Smooth muscle cell (in vitro differentiated cells): ENCODE measurements around the gene SLC27A5. TPM values are rescaled to one million over a fixed set of nuclear protein-coding genes. Genes with fewer than 3 reads are reported as not detected.

ENCODE experiments used
- DNase-seq: peaks from one replicate; lab custom pipeline; 2025; ENCODE audit not compliant: unreplicated experiment; lab: John Stamatoyannopoulos, UW
- H2AFZ ChIP-seq: fragments of 200-600 bp; sonication (generic); 2 replicates; pipeline ENCODE4 v1.6.0; 2016; ENCODE audit warnings: antibody characterized with exemption, low read depth, mild to moderate bottlenecking
- H3F3A ChIP-seq: fragments of 200-600 bp; sonication (generic); 2 replicates; pipeline ENCODE4 v1.6.0; 2017; ENCODE audit warnings: antibody characterized with exemption, low read depth
- H3K27ac ChIP-seq: fragments of 200-600 bp; sonication (generic); 2 replicates; pipeline ENCODE4 v1.5.1; 2016; ENCODE audit warnings: low read depth, mild to moderate bottlenecking
- H3K27me3 ChIP-seq: fragments of 200-600 bp; sonication (generic); 2 replicates; pipeline ENCODE4 v1.6.1; 2016; ENCODE audit warnings: low read depth, mild to moderate bottlenecking
- H3K36me3 ChIP-seq: fragments of 200-600 bp; sonication (generic); 2 replicates; pipeline ENCODE4 v1.5.1; 2016; ENCODE audit warnings: low read depth
- H3K4me1 ChIP-seq: fragments of 200-600 bp; sonication (generic); 2 replicates; pipeline ENCODE4 v1.5.1; 2016; ENCODE audit warnings: low read depth
- H3K4me2 ChIP-seq: fragments of 200-600 bp; sonication (generic); 2 replicates; pipeline ENCODE4 v1.6.0; 2016; ENCODE audit warnings: mild to moderate bottlenecking
- H3K4me3 ChIP-seq: fragments of 200-600 bp; sonication (generic); 2 replicates; pipeline ENCODE4 v1.5.1; 2016; ENCODE audit warnings: mild to moderate bottlenecking
- H3K79me2 ChIP-seq: fragments of 200-600 bp; sonication (generic); 2 replicates; pipeline ENCODE4 v1.6.0; 2016; ENCODE audit warnings: low read depth, mild to moderate bottlenecking
- H3K9ac ChIP-seq: fragments of 200-600 bp; sonication (generic); 2 replicates; pipeline ENCODE4 v1.6.0; 2016; ENCODE audit warnings: low read depth
- H3K9me3 ChIP-seq: fragments of 200-600 bp; sonication (generic); replicated peaks from 2 replicates; pipeline ENCODE4 v1.5.1; 2016; ENCODE audit warnings: low read depth
- H4K20me1 ChIP-seq: fragments of 200-600 bp; sonication (generic); 2 replicates; pipeline ENCODE4 v1.6.0; 2016; ENCODE audit warnings: low read depth
- CTCF ChIP-seq: fragments of 200-600 bp; sonication (generic); IDR thresholded peaks from 2 replicates; pipeline ENCODE4 v1.5.1; 2017; ENCODE audit warnings: borderline replicate concordance, mild to moderate bottlenecking, antibody characterized with exemption; ENCODE audit not compliant: insufficient read depth, poor library complexity, severe bottlenecking
- WGBS: methylation state at CpG from one replicate; pipeline ENCODE4 v1.1.7; 2016; ENCODE audit warnings: low lambda C conversion rate; 5-methylcytosine and 5-hydroxymethylcytosine counted together
- polyA plus RNA-seq: library from polyadenylated mRNA; unstranded; fragments of >200 nt; fragmentation: Nextera tagmentation; extraction: Ambion mirVana; gene quantifications from 2 replicates; pipeline ENCODE4 v1.2.1, GENCODE V29; 2016
- total RNA-seq: library from RNA; depleted of rRNA; stranded (reverse); fragments of >200 nt; gene quantifications from 2 replicates; pipeline ENCODE4 v1.2.3, GENCODE V29; 2014

The SLC27A5 gene
- total and polyA plus RNA-seq, 2 experiments from 2014 or later: 6.6 to 7.5 TPM

GRCh38 chr19:58552655-58553054 lies 40.9 kb upstream of the SLC27A5 start:
- Histone ChIP-seq H3K9me3 (no peaks in the 10 kb centered on the region), H3K4me3 (no peak overlapping the region), H3K4me2 (no peak overlapping the region), H3K27me3 (no peaks in the 10 kb centered on the region), H3F3A (peaks cover 32% of the 10 kb centered on the region), H3K9ac (no peak overlapping the region), H4K20me1 (peaks cover 41% of the 10 kb centered on the region), H3K79me2 (peaks cover 59% of the 10 kb centered on the region), H2AFZ (no peak overlapping the region), H3K36me3 (no peaks in the 10 kb centered on the region), H3K27ac (peak overlapping the region; percentile 98), H3K4me1 (peaks cover 19% of the 10 kb centered on the region)
- TF ChIP-seq CTCF: no peak
- 93% methylated on average over 2 of the region's 2 CpGs for WGBS
- no peak for DNase-seq

- no peak overlapping the region for H3K9ac ChIP-seq
- H3K9me3 ChIP-seq: no peaks in the 10 kb centered on the region
- H3K27ac ChIP-seq: no peak overlapping the region
- no peaks in the 10 kb centered on the region for H3K27me3 ChIP-seq
- peaks cover 32% of the 10 kb centered on the region for H3F3A ChIP-seq
- peaks cover 59% of the 10 kb centered on the region for H3K79me2 ChIP-seq
- DNase-seq: no peak
- 95% methylated on average over 18 of the region's 18 CpGs for WGBS
- no peak overlapping the region for H3K4me3 ChIP-seq
- peaks cover 10% of the 10 kb centered on the region for H3K4me1 ChIP-seq
- TF ChIP-seq CTCF: no peak
- no peak overlapping the region for H3K4me2 ChIP-seq
- H3K36me3 ChIP-seq: no peaks in the 10 kb centered on the region
- H4K20me1 ChIP-seq: peaks cover 41% of the 10 kb centered on the region
- H2AFZ ChIP-seq: no peak overlapping the region
Observed at GRCh38 chr19:58551577-58552471, 40.0 kb upstream of the SLC27A5 start.

- Histone ChIP-seq H3K36me3 (no peaks in the 10 kb centered on the region), H3K4me2 (no peak overlapping the region), H3K9me3 (no peaks in the 10 kb centered on the region), H3F3A (peaks cover 25% of the 10 kb centered on the region), H3K27ac (no peak overlapping the region), H3K79me2 (peaks cover 59% of the 10 kb centered on the region), H3K4me1 (peaks cover 14% of the 10 kb centered on the region), H3K27me3 (no peaks in the 10 kb centered on the region), H4K20me1 (peaks cover 47% of the 10 kb centered on the region), H2AFZ (no peak overlapping the region), H3K4me3 (no peak overlapping the region), H3K9ac (no peak overlapping the region)
- no peak for TF ChIP-seq CTCF
- 88% methylated on average over 1 of the region's 1 CpG for WGBS
- DNase-seq: no peak
Observed at GRCh38 chr19:58551123-58551497, 39.3 kb upstream of the SLC27A5 start.
